ENCODE data around the gene ABR.

Gene ABR

DNA sequence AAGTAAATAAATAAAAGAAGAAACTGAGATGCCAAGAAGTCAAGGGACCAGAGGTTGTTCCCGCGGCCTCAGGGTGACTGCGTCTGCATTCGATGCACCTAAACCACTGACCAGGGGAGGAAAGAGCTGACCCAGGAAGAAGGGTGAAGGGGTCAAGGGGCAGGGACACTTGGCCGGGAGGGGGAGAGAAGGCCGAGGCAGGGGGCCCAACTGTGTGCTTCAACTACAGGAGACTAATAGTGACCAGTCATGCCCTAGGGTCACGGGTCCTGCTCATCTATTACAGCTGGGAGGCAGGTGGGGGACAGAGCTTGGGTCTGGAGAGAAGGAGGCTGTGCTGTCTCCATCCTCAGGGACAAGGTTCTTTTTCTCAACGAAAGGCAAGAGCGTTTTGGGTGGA, 138.0 kb downstream of the ABR start:
- Histone ChIP-seq H3K9ac (ENCODE audit: low read length) (no peak overlapping the region), H3K27me3 (ENCODE audit: control insufficient read depth, insufficient read depth, low read length) (no peaks in the 10 kb centered on the region), H3K36me3 (ENCODE audit: control insufficient read depth, low read depth, low read length) (no peaks in the 10 kb centered on the region), H3K4me1 (ENCODE audit: control insufficient read depth, low read depth, low read length) (no peaks in the 10 kb centered on the region), H3K9me3 (ENCODE audit: control insufficient read depth, low read depth, low read length) (no peaks in the 10 kb centered on the region), H3K4me3 (ENCODE audit: low read length) (no peak overlapping the region), H3K27ac (ENCODE audit: low read length) (no peak overlapping the region)

- H3K27me3 ChIP-seq (ENCODE audit: control insufficient read depth, insufficient read depth, low read length): no peaks in the 10 kb centered on the region
- no peaks in the 10 kb centered on the region for H3K36me3 ChIP-seq (ENCODE audit: control insufficient read depth, low read depth, low read length)
- H3K27ac ChIP-seq (ENCODE audit: low read length): no peak overlapping the region
- H3K9me3 ChIP-seq (ENCODE audit: control insufficient read depth, low read depth, low read length): no peaks in the 10 kb centered on the region
- H3K4me3 ChIP-seq (ENCODE audit: low read length): no peak overlapping the region
- H3K9ac ChIP-seq (ENCODE audit: low read length): no peak overlapping the region
- H3K4me1 ChIP-seq (ENCODE audit: control insufficient read depth, low read depth, low read length): no peaks in the 10 kb centered on the region
Measured at GRCh38 chr17:1040216-1040600, 139.6 kb downstream of the ABR start.

DNA sequence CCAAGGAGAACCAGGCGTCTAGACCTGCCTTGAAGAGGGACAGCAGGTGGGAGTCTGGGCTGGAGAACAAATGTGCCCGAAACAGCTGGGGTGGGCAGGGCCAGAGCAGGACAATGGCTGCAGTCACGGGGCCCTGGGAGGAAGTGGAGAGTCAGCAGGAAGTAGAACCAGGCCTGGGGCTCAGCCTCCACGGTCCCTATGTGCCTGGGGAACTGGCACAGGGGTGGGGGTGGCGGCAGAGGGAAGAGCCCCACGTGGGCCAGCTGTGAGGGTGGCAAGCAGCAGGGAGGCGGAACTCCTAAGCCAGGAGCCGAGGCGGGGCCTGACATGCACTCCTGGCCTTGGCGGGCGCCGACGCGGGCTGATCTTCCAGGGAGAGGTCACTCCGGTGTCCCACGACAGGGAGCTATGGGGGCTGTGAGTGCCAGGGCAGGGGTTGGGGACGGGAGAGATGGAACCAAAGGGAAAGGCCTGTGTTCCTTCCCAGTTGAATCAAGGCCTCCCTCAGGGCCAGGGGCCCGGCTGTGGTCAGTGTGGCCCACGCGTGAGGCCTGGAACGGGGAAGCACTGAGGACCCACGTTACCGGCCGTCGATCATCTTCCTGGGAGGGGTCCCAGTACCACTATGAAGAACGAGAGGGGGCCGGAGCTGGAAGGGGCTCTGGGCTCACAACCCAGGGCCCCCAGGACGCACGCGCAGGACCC, 140.1 kb downstream of the ABR start:
- H3K36me3 ChIP-seq (ENCODE audit: control insufficient read depth, low read depth, low read length): no peaks in the 10 kb centered on the region
- H3K4me3 ChIP-seq (ENCODE audit: low read length): no peak overlapping the region
- H3K9ac ChIP-seq (ENCODE audit: low read length): no peak overlapping the region
- no peaks in the 10 kb centered on the region for H3K27me3 ChIP-seq (ENCODE audit: control insufficient read depth, insufficient read depth, low read length)
- no peaks in the 10 kb centered on the region for H3K4me1 ChIP-seq (ENCODE audit: control insufficient read depth, low read depth, low read length)
- H3K27ac ChIP-seq (ENCODE audit: low read length): no peak overlapping the region
- no peaks in the 10 kb centered on the region for H3K9me3 ChIP-seq (ENCODE audit: control insufficient read depth, low read depth, low read length)

- H3K27ac ChIP-seq (ENCODE audit: low read length): no peak overlapping the region
- H3K9ac ChIP-seq (ENCODE audit: low read length): no peak overlapping the region
- no peak overlapping the region for H3K4me3 ChIP-seq (ENCODE audit: low read length)
- no peaks in the 10 kb centered on the region for H3K36me3 ChIP-seq (ENCODE audit: control insufficient read depth, low read depth, low read length)
- H3K27me3 ChIP-seq (ENCODE audit: control insufficient read depth, insufficient read depth, low read length): no peaks in the 10 kb centered on the region
- no peaks in the 10 kb centered on the region for H3K4me1 ChIP-seq (ENCODE audit: control insufficient read depth, low read depth, low read length)
- H3K9me3 ChIP-seq (ENCODE audit: control insufficient read depth, low read depth, low read length): no peaks in the 10 kb centered on the region
Measured at GRCh38 chr17:1039123-1039507, 140.7 kb downstream of the ABR start.

GRCh38 chr17:1038459-1039122, 141.2 kb downstream of the ABR start:
- Histone ChIP-seq H3K9ac (ENCODE audit: low read length) (no peak overlapping the region), H3K27me3 (ENCODE audit: control insufficient read depth, insufficient read depth, low read length) (peaks cover 3% of the 10 kb centered on the region)

GRCh38 chr17:1037238-1037879, 142.4 kb downstream of the ABR start:
- H3K27ac ChIP-seq (ENCODE audit: low read length): no peak overlapping the region
- peaks cover 16% of the 10 kb centered on the region for H3K27me3 ChIP-seq (ENCODE audit: control insufficient read depth, insufficient read depth, low read length)
- no peak overlapping the region for H3K4me3 ChIP-seq (ENCODE audit: low read length)
- no peaks in the 10 kb centered on the region for H3K9me3 ChIP-seq (ENCODE audit: control insufficient read depth, low read depth, low read length)
- no peaks in the 10 kb centered on the region for H3K36me3 ChIP-seq (ENCODE audit: control insufficient read depth, low read depth, low read length)
- H3K9ac ChIP-seq (ENCODE audit: low read length): no peak overlapping the region
- peaks cover 5% of the 10 kb centered on the region for H3K4me1 ChIP-seq (ENCODE audit: control insufficient read depth, low read depth, low read length)

More at GRCh38 chr17:1038459-1039122, 141.2 kb downstream of the ABR start:
- no peak overlapping the region for H3K27ac ChIP-seq (ENCODE audit: low read length)
- no peaks in the 10 kb centered on the region for H3K9me3 ChIP-seq (ENCODE audit: control insufficient read depth, low read depth, low read length)
- no peaks in the 10 kb centered on the region for H3K4me1 ChIP-seq (ENCODE audit: control insufficient read depth, low read depth, low read length)
- no peaks in the 10 kb centered on the region for H3K36me3 ChIP-seq (ENCODE audit: control insufficient read depth, low read depth, low read length)
- no peak overlapping the region for H3K4me3 ChIP-seq (ENCODE audit: low read length)

GRCh38 chr17:1036845-1037237, 142.9 kb downstream of the ABR start:
- H3K27me3 ChIP-seq (ENCODE audit: control insufficient read depth, insufficient read depth, low read length): peaks cover 20% of the 10 kb centered on the region
- H3K27ac ChIP-seq (ENCODE audit: low read length): no peak overlapping the region
- no peak overlapping the region for H3K9ac ChIP-seq (ENCODE audit: low read length)
- H3K4me1 ChIP-seq (ENCODE audit: control insufficient read depth, low read depth, low read length): peaks cover 9% of the 10 kb centered on the region
- H3K4me3 ChIP-seq (ENCODE audit: low read length): no peak overlapping the region
- H3K36me3 ChIP-seq (ENCODE audit: control insufficient read depth, low read depth, low read length): no peaks in the 10 kb centered on the region
- no peaks in the 10 kb centered on the region for H3K9me3 ChIP-seq (ENCODE audit: control insufficient read depth, low read depth, low read length)

GRCh38 chr17:1036171-1036844, 143.5 kb downstream of the ABR start:
- Histone ChIP-seq H3K9ac (ENCODE audit: low read length) (no peak overlapping the region), H3K27me3 (ENCODE audit: control insufficient read depth, insufficient read depth, low read length) (peaks cover 20% of the 10 kb centered on the region), H3K27ac (ENCODE audit: low read length) (no peak overlapping the region), H3K4me3 (ENCODE audit: low read length) (no peak overlapping the region), H3K36me3 (ENCODE audit: control insufficient read depth, low read depth, low read length) (no peaks in the 10 kb centered on the region), H3K4me1 (ENCODE audit: control insufficient read depth, low read depth, low read length) (peaks cover 9% of the 10 kb centered on the region), H3K9me3 (ENCODE audit: control insufficient read depth, low read depth, low read length) (no peaks in the 10 kb centered on the region)

DNA sequence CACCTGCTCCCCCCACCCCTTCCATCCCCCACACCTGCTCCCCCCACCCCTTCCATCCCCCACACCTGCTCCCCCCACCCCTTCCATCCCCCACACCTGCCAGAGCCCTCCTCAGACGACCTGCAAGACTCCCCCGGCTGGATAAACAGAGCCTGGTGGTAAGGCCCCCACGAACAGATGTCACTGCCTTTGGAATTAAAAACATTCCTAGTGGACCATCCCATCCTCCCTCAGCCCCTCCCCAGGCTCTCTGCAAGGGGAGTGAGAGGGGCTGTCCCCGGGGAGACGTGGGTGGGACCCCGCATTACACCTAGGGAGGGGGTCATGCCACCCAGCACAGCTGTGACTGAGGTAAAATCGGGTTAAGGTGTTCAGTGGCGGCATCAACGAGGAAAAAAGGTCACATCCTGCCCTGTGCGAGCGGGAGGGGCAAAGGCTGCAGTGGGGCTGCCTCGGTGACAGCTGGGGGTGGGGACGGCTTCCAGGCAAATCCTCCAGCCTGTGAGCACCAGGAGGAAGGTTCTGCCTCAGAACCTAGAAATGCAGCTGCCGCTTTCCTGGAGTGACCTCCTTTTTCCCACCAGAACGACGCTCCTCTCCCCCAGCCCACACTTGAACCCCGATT, 144.1 kb downstream of the ABR start:
- no peaks in the 10 kb centered on the region for H3K36me3 ChIP-seq (ENCODE audit: control insufficient read depth, low read depth, low read length)
- no peak overlapping the region for H3K4me3 ChIP-seq (ENCODE audit: low read length)
- no peaks in the 10 kb centered on the region for H3K9me3 ChIP-seq (ENCODE audit: control insufficient read depth, low read depth, low read length)
- H3K9ac ChIP-seq (ENCODE audit: low read length): no peak overlapping the region
- no peak overlapping the region for H3K27ac ChIP-seq (ENCODE audit: low read length)
- peaks cover 9% of the 10 kb centered on the region for H3K4me1 ChIP-seq (ENCODE audit: control insufficient read depth, low read depth, low read length)
- H3K27me3 ChIP-seq (ENCODE audit: control insufficient read depth, insufficient read depth, low read length): peaks cover 26% of the 10 kb centered on the region

- Histone ChIP-seq H3K4me3 (ENCODE audit: low read length) (no peak overlapping the region), H3K9me3 (ENCODE audit: control insufficient read depth, low read depth, low read length) (no peaks in the 10 kb centered on the region), H3K36me3 (ENCODE audit: control insufficient read depth, low read depth, low read length) (no peaks in the 10 kb centered on the region)
Measured at GRCh38 chr17:1034652-1035210, 145.1 kb downstream of the ABR start.

DNA sequence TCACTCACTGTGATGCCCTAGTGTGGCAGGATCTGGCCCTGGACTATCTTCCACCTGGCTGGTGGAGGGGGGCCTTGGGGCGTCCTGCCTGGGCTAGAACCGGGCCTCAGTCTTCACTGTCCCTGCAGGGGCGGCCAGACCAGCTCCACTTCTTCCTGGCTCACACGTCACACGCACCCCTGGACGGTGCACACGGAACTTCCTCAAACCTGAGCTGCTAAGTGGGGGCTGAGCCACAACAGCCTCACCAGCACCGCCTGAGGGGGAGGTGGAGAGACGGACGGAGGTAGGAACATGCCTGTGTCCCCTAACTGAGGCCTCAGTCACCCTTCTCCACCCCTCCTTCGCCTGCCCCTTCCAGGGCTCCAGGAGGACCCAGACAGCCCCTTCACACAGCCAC, 146.3 kb downstream of the ABR start:
- H3K9ac ChIP-seq (ENCODE audit: low read length): no peak overlapping the region
- H3K4me3 ChIP-seq (ENCODE audit: low read length): no peak overlapping the region
- peaks cover 9% of the 10 kb centered on the region for H3K4me1 ChIP-seq (ENCODE audit: control insufficient read depth, low read depth, low read length)
- H3K27me3 ChIP-seq (ENCODE audit: control insufficient read depth, insufficient read depth, low read length): peaks cover 28% of the 10 kb centered on the region
- no peaks in the 10 kb centered on the region for H3K36me3 ChIP-seq (ENCODE audit: control insufficient read depth, low read depth, low read length)
- H3K9me3 ChIP-seq (ENCODE audit: control insufficient read depth, low read depth, low read length): no peaks in the 10 kb centered on the region
- no peak overlapping the region for H3K27ac ChIP-seq (ENCODE audit: low read length)

More at GRCh38 chr17:1034652-1035210, 145.1 kb downstream of the ABR start:
- Histone ChIP-seq H3K9ac (ENCODE audit: low read length) (no peak overlapping the region), H3K27ac (ENCODE audit: low read length) (no peak overlapping the region), H3K27me3 (ENCODE audit: control insufficient read depth, insufficient read depth, low read length) (peaks cover 28% of the 10 kb centered on the region), H3K4me1 (ENCODE audit: control insufficient read depth, low read depth, low read length) (peaks cover 9% of the 10 kb centered on the region)

All from iPS-18a (cell line).